Kidney epithelial cell (primary cell): ENCODE measurements around the gene LRRK2. TPM values are rescaled to one million over a fixed set of nuclear protein-coding genes. Genes with fewer than 3 reads are reported as not detected.

ENCODE experiments used
- DNase-seq: peaks from one replicate; pipeline ENCODE4 v3.0.0-alpha.2; 2010; ENCODE audit warnings: low read depth
- H3K27me3 ChIP-seq: 2 replicates; pipeline ENCODE4 v1.6.0; 2011; ENCODE audit warnings: low read length; ENCODE audit not compliant: control insufficient read depth, insufficient read depth
- H3K36me3 ChIP-seq: 2 replicates; pipeline ENCODE4 v1.5.1; 2011; ENCODE audit warnings: low read length; ENCODE audit not compliant: control insufficient read depth, insufficient read depth
- H3K4me3 ChIP-seq: 2 replicates; pipeline ENCODE4 v1.5.1; 2011; ENCODE audit warnings: low read depth, mild to moderate bottlenecking, control low read depth, low read length
- CTCF ChIP-seq: IDR thresholded peaks from 2 replicates; pipeline ENCODE4 v1.5.1; 2011; ENCODE audit warnings: mild to moderate bottlenecking, moderate library complexity, low read length, control low read depth, inconsistent platforms; ENCODE audit not compliant: insufficient read depth, poor library complexity, severe bottlenecking
- total RNA-seq: library from RNA; depleted of rRNA; stranded (reverse); fragments of >200 nt; gene quantifications from 2 replicates; pipeline ENCODE4 v1.2.3, GENCODE V29; 2015

The LRRK2 gene
- total RNA-seq, 1 donor from 2014 or later = 0.63 TPM

- TF ChIP-seq CTCF = no peak
- no peaks in the 10 kb centered on the region for H3K36me3 ChIP-seq
- no peaks in the 10 kb centered on the region for H3K27me3 ChIP-seq
- H3K4me3 ChIP-seq = no peak overlapping the region
- no peak for DNase-seq
Measured at GRCh38 chr12:40258371-40258770, 33.6 kb downstream of the LRRK2 start.

DNA sequence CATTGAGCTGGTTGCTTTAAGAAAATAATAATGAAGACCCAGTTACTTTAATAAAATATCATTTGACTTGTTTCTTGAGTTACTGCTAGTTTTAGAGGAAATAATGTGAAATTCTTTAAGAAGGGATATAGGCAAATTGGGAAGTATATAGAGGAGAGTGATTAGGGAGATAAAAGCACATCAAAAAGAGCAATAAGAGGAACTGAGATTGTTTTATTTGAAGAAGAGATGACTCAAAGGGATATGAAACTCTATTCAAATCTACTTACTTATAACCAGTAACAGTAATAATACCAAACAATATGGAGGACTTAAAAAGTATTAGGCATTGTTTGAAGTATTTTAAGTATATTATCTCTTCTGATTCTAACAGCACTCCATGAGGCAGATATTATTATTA lies 37.1 kb downstream of the LRRK2 start:
- Histone ChIP-seq H3K4me3 (no peak overlapping the region), H3K27me3 (no peaks in the 10 kb centered on the region), H3K36me3 (no peaks in the 10 kb centered on the region)
- no peak for TF ChIP-seq CTCF
- DNase-seq = no peak

GRCh38 chr12:40262657-40263056 lies 37.9 kb downstream of the LRRK2 start:
- Histone ChIP-seq H3K4me3 (no peak overlapping the region), H3K36me3 (no peaks in the 10 kb centered on the region), H3K27me3 (no peaks in the 10 kb centered on the region)
- no peak for TF ChIP-seq CTCF
- DNase-seq = no peak

- H3K4me3 ChIP-seq = no peak overlapping the region
- H3K27me3 ChIP-seq = no peaks in the 10 kb centered on the region
- H3K36me3 ChIP-seq = no peaks in the 10 kb centered on the region
- DNase-seq = no peak
- no peak for TF ChIP-seq CTCF
Measured at GRCh38 chr12:40263616-40264409, 39.0 kb downstream of the LRRK2 start.

- no peak for TF ChIP-seq CTCF
- DNase-seq = no peak
- Histone ChIP-seq H3K36me3 (no peaks in the 10 kb centered on the region), H3K4me3 (no peak overlapping the region), H3K27me3 (no peaks in the 10 kb centered on the region)
Measured at GRCh38 chr12:40271981-40272664, 47.3 kb downstream of the LRRK2 start.
